IPS-18a (cell line): ENCODE measurements around the gene JAG1.

ENCODE experiments used
- H3K27ac ChIP-seq: one replicate; pipeline ENCODE4 v1.5.1; 2013; ENCODE audit warnings: low read length
- H3K27me3 ChIP-seq: one replicate; pipeline ENCODE4 v1.6.1; 2013; ENCODE audit warnings: mild to moderate bottlenecking, low read length; ENCODE audit not compliant: control insufficient read depth, insufficient read depth
- H3K36me3 ChIP-seq: one replicate; pipeline ENCODE4 v1.6.1; 2013; ENCODE audit warnings: low read depth, low read length; ENCODE audit not compliant: control insufficient read depth
- H3K4me1 ChIP-seq: one replicate; pipeline ENCODE4 v1.6.1; 2013; ENCODE audit warnings: low read depth, low read length; ENCODE audit not compliant: control insufficient read depth
- H3K4me3 ChIP-seq: one replicate; pipeline ENCODE4 v1.5.1; 2013; ENCODE audit warnings: low read length
- H3K9ac ChIP-seq: one replicate; pipeline ENCODE4 v1.6.1; 2013; ENCODE audit warnings: mild to moderate bottlenecking, low read length, moderate library complexity
- H3K9me3 ChIP-seq: one replicate; pipeline ENCODE4 v1.6.1; 2013; ENCODE audit warnings: low read depth, low read length; ENCODE audit not compliant: control insufficient read depth

The JAG1 gene

GRCh38 chr20:10657453-10657852, 16.3 kb downstream of the JAG1 start:
- H3K4me1 ChIP-seq = peaks cover 36% of the 10 kb centered on the region

DNA sequence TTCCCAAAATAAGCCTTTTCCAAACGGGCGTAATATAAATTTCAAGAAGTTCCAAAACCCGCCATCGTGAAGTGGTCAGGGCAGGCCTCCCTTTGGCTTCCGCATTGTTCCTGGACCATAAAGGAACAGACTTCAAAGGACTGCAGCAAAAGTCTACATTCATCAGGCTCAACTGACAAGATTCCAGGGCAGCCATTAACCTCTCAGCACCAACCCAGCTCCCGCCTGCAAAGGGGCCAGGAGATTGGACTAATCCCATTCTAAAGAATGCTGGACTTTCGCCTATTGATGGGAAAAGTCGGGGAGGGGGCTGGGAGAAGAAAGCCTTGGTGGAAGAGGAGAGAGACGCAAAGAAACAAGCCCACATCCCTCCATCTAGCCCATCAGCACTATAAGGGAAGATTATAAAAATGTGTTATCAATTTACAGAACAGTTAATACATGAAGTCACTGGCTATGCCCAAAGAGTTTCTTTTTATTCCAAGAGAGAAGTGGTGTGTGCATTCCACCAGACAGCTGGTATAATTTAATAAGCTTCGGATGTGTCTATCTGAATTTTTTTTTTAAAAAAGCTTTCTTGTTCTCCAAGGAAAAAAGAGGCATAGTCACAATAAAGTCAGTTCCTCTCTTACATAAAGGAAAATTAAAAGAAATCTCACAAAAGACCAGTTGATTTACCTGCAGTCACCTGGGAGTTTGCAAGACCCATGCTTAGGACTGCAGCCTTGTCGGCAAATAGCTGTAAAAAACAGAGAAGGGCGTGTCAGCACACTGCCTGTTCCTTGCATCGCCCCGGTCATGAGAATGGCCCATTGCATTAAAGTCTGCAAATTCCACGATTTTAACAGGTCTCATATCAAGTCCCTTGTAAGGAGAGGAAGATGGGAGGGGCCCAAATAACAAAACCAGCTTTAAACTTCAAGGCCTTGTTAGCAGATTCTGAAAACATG, 17.8 kb downstream of the JAG1 start:
- Histone ChIP-seq H3K27ac (no peak overlapping the region), H3K4me3 (no peak overlapping the region), H3K27me3 (no peaks in the 10 kb centered on the region), H3K9me3 (no peaks in the 10 kb centered on the region), H3K4me1 (peaks cover 36% of the 10 kb centered on the region), H3K36me3 (peaks cover 68% of the 10 kb centered on the region), H3K9ac (no peak overlapping the region)

More at GRCh38 chr20:10657453-10657852, 16.3 kb downstream of the JAG1 start:
- Histone ChIP-seq H3K4me3 (no peak overlapping the region), H3K27ac (no peak overlapping the region), H3K36me3 (peaks cover 70% of the 10 kb centered on the region), H3K9ac (no peak overlapping the region), H3K27me3 (no peaks in the 10 kb centered on the region), H3K9me3 (no peaks in the 10 kb centered on the region)

DNA sequence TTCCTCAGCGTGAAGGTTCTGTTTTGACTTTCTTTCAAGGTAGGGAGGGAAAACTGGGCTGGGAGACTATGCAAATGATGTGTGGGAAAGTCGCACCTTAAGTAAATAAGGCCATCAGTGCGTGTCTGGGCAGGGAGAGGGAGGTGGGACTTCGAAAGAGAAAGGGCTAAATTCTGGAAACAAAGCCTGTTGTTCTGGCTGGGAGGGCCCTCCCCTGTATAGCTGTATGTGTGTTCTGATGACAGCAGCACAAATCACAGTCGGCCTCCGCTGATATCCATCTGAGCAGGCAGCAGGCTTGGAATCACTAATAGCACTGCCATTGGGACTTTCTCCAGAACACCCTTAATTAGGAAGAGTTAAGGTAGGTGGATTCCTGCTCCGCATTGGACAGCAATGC, 19.2 kb downstream of the JAG1 start:
- Histone ChIP-seq H3K27me3 (no peaks in the 10 kb centered on the region), H3K9ac (no peak overlapping the region), H3K27ac (no peak overlapping the region), H3K4me3 (no peak overlapping the region), H3K4me1 (peaks cover 39% of the 10 kb centered on the region), H3K36me3 (peaks cover 72% of the 10 kb centered on the region), H3K9me3 (no peaks in the 10 kb centered on the region)

GRCh38 chr20:10654250-10654610, 19.6 kb downstream of the JAG1 start:
- Histone ChIP-seq H3K27me3 (no peaks in the 10 kb centered on the region), H3K4me1 (peaks cover 42% of the 10 kb centered on the region), H3K4me3 (no peak overlapping the region), H3K9ac (no peak overlapping the region), H3K9me3 (no peaks in the 10 kb centered on the region), H3K36me3 (peaks cover 73% of the 10 kb centered on the region), H3K27ac (no peak overlapping the region)

GRCh38 chr20:10653599-10654249, 20.1 kb downstream of the JAG1 start:
- H3K4me1 ChIP-seq = peaks cover 47% of the 10 kb centered on the region
- peaks cover 70% of the 10 kb centered on the region for H3K36me3 ChIP-seq
- no peak overlapping the region for H3K9ac ChIP-seq
- H3K27me3 ChIP-seq = no peaks in the 10 kb centered on the region
- H3K27ac ChIP-seq = no peak overlapping the region
- H3K9me3 ChIP-seq = no peaks in the 10 kb centered on the region
- no peak overlapping the region for H3K4me3 ChIP-seq

- Histone ChIP-seq H3K9ac (no peak overlapping the region), H3K4me3 (no peak overlapping the region), H3K27me3 (no peaks in the 10 kb centered on the region), H3K36me3 (peaks cover 70% of the 10 kb centered on the region), H3K27ac (no peak overlapping the region), H3K9me3 (no peaks in the 10 kb centered on the region), H3K4me1 (peaks cover 56% of the 10 kb centered on the region)
These were observed 21.0 kb downstream of the JAG1 start for GRCh38 chr20:10652660-10653261.

DNA sequence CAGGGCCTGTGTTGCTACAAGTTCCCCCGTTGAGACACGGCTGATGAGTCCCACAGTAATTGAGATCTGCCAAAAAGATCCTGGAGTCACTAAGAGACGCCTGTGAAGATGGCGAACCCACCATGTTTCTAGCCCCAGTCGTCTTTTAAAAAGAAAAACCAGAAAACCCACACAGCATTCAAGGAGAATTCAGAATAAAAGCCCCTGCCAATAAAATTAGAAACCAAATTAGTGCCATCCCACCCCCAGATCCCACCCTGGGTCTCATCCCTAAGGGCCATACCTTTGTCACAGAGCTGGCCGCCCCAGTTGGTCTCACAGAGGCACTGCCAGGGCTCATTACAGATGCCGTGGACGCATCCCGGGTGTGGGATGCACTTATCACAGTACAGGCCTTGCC, 21.6 kb downstream of the JAG1 start:
- Histone ChIP-seq H3K27ac (no peak overlapping the region), H3K4me3 (no peak overlapping the region), H3K27me3 (no peaks in the 10 kb centered on the region), H3K9ac (no peak overlapping the region), H3K9me3 (no peaks in the 10 kb centered on the region), H3K4me1 (peaks cover 58% of the 10 kb centered on the region), H3K36me3 (peaks cover 70% of the 10 kb centered on the region)

GRCh38 chr20:10651227-10651990, 22.4 kb downstream of the JAG1 start:
- Histone ChIP-seq H3K27ac (no peak overlapping the region), H3K4me3 (no peak overlapping the region), H3K27me3 (no peaks in the 10 kb centered on the region), H3K36me3 (peaks cover 70% of the 10 kb centered on the region), H3K4me1 (peaks cover 55% of the 10 kb centered on the region), H3K9me3 (no peaks in the 10 kb centered on the region), H3K9ac (no peak overlapping the region)

- H3K4me1 ChIP-seq = peaks cover 45% of the 10 kb centered on the region
- no peak overlapping the region for H3K9ac ChIP-seq
- H3K27me3 ChIP-seq = no peaks in the 10 kb centered on the region
- peaks cover 73% of the 10 kb centered on the region for H3K36me3 ChIP-seq
- H3K4me3 ChIP-seq = peak overlapping the region; percentile 1
- no peaks in the 10 kb centered on the region for H3K9me3 ChIP-seq
- H3K27ac ChIP-seq = no peak overlapping the region
These were observed 24.0 kb downstream of the JAG1 start for GRCh38 chr20:10649797-10650160.

GRCh38 chr20:10649080-10649796, 24.6 kb downstream of the JAG1 start:
- peaks cover 79% of the 10 kb centered on the region for H3K36me3 ChIP-seq
- peak overlapping the region; percentile 1 for H3K4me3 ChIP-seq
- no peaks in the 10 kb centered on the region for H3K9me3 ChIP-seq
- H3K9ac ChIP-seq = no peak overlapping the region
- no peak overlapping the region for H3K27ac ChIP-seq
- peaks cover 39% of the 10 kb centered on the region for H3K4me1 ChIP-seq
- no peaks in the 10 kb centered on the region for H3K27me3 ChIP-seq

DNA sequence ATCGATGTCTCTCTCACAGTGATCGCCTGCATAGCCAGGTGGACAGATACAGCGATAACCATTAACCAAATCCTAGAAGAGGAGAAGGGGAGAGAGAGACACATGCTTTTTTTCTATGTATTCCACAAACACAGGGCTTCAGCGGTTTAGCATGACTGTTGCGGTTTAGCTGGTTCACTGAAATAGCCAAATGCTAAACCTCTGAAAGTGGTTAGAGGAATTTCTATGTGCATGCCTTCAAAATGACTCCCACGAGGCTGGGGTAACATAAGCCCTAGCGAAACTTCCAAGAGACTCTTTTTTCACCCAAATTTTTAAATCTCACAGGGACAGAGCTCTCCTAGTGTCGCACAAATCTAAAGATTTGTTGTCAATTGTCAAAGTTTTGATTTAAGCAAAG, 25.1 kb downstream of the JAG1 start:
- Histone ChIP-seq H3K4me1 (peaks cover 34% of the 10 kb centered on the region), H3K36me3 (peaks cover 85% of the 10 kb centered on the region), H3K27ac (no peak overlapping the region), H3K9ac (no peak overlapping the region), H3K27me3 (no peaks in the 10 kb centered on the region), H3K9me3 (no peaks in the 10 kb centered on the region), H3K4me3 (no peak overlapping the region)
